ENCODE results near the gene MLLT10.

GRCh38 chr10:21689881-21690280 is 155.8 kb downstream of the MLLT10 start:
- TF ChIP-seq JUN (IDR thresholded peaks at IDR 0.05; ENCODE audit: borderline replicate concordance, insufficient read depth, insufficient read length, low read depth) (no peak), EZH2 (IDR thresholded peaks at IDR 0.05; ENCODE audit: borderline replicate concordance, low read depth, low read length, severe bottlenecking) (no peak), POLR2A (IDR thresholded peaks at IDR 0.05; ENCODE audit: low read depth, low read length) (no peak), MYC (IDR thresholded peaks at IDR 0.05; ENCODE audit: low read depth, low read length) (no peak)
- TF ChIP-seq, protein P1, sequence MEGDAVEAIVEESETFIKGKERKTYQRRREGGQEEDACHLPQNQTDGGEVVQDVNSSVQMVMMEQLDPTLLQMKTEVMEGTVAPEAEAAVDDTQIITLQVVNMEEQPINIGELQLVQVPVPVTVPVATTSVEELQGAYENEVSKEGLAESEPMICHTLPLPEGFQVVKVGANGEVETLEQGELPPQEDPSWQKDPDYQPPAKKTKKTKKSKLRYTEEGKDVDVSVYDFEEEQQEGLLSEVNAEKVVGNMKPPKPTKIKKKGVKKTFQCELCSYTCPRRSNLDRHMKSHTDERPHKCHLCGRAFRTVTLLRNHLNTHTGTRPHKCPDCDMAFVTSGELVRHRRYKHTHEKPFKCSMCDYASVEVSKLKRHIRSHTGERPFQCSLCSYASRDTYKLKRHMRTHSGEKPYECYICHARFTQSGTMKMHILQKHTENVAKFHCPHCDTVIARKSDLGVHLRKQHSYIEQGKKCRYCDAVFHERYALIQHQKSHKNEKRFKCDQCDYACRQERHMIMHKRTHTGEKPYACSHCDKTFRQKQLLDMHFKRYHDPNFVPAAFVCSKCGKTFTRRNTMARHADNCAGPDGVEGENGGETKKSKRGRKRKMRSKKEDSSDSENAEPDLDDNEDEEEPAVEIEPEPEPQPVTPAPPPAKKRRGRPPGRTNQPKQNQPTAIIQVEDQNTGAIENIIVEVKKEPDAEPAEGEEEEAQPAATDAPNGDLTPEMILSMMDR (IDR thresholded peaks at IDR 0.05; ENCODE audit: extremely low read depth in 1 of 2, insufficient read depth in 1 of 2, low read depth in 1 of 2, low read length in 2 of 2) = no peak

Data from endothelial cell of umbilical vein (primary cell).